GM21447 (cell line): ENCODE data around the gene DLL3.

ENCODE experiments used
- ATAC-seq: cut with Tn5 transposase; IDR thresholded peaks from one replicate; pipeline ENCODE4 v1.9.1; 2021; ENCODE audit not compliant: unreplicated experiment

Gene DLL3

DNA sequence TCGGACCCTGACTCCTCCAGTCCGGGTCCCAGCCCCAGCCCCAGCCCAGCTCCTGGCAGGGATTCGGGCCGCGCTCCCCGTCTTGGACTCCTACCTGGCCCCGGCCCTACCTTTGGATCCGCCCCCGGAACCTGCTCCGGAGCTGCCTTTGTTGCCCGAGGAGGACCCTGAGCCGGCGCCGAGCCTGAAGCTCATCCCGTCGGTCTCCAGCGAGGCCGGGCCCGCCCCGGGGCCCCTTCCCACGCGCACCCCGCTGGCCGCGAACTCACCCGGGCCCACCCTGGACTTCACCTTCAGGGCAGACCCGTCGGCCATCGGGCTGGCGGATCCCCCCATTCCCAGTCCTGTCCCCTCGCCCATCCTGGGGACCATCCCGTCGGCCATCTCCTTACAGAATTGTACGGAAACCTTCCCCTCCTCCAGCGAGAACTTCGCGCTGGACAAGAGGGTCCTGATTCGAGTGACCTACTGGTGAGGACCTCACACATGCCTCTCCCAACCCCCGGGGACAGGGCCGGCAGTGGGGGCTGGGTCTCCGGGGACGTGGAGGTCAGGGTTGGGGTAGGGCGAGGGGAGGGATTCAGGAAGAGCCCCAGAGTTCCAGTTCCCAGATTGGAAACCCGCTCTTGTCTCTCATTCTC, 16.9 kb downstream of the DLL3 start:
- ATAC-seq, result no peak

DNA sequence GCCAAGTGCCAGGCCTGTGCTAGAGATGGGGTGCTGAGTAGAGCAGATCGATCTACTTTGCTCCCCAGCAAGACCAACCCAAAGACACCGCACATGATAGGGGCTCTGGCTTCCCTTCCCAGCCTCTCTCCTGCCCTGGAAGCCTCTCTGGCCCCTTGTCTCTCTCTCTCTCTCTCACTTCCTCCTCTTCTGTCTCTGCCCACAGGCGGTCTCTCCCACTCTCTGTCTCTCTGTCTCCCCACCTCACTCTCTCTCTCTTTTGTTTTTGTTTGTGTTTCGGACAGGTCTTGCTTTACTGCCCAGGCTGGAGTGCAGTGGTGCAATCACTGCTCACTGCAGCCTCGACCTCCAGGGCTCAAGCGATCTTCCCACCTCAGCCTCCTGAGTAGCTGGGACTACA, 17.5 kb downstream of the DLL3 start:
- no peak for ATAC-seq

DNA sequence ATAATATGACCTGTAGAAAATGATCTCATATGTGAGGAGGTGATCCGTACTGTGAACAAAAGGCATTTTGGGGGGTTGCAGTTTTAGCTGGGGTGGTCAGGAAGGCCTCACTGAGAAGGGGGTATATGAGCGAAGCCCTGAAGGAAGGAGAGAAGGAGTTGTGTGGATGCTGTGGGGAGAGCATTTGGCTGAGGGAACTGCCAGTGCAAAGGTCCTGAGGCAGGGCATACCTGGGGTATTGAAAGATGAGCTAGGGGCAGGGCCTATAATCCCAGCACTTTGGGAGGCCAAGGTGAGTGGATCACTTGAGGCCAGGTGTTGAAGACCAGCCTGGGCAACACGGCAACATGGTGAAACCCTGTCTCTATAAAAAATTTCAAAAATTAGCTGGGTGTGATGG, 18.7 kb downstream of the DLL3 start:
- ATAC-seq, result no peak

DNA sequence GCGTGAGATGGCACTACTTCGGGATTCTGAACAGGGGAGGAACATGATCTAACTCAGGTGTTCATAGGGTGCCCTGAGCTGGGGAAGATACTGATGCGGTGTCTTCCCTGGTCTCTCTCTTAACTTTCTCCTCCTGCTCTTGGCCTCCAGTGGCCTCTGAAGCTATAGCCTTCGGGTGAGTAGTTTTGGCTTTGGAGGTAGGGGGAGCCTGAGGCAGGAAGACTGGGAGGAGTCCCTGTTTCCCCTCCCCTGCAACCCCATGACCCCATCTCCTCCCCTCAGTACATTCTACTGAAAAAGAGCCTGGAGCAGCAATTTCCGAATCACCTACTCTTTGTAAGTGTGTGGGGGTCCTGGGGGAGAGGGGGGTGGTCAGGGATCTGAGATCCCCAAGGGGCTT, 19.7 kb downstream of the DLL3 start:
- no peak for ATAC-seq

GRCh38 chr19:39518975-39519374, 20.2 kb downstream of the DLL3 start:
- no peak for ATAC-seq

DNA sequence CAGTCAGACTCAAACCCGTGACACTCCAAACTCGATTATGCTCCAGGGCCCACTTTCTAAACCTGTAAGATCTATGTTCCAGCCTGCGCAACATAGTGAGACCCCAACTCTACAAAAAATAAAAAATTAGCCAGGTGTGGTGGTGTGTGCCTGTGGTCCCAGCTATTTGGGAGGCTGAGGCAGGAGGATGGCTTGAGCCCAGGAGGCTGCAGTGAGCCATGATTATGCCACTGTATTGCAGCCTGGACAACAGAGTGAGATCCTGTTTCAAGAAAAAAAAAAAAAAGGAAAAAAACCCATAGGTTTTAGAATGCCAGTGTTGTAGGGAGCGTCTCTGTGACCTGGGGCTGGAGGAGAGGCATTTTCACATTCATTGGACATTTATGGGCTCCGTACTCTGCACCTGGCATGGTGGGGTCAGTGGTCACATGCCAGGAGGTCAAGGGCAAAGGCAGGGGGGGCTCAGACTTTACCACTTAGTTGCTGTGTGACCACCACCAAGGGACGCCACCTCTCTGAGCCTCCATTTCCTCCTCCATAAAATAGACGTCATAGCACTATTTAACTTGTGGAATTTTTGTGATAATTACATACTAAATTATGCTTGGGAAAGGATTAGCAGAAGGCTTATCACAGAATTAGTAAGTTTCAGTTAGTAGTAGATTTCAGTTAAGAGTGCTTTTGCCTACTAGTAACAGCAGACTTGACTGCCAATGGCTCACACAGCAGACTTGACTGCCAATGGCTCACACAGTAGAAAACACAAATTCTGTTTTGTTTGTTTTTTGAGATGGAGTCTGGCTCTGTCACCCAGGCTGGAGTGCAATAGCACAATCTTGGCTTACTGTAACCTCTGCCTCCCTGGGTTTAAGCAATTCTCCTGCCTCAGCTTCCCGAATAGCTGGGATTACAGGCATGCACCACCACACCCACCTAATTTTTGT, 22.1 kb downstream of the DLL3 start:
- no peak for ATAC-seq

GRCh38 chr19:39524495-39524894, 25.7 kb downstream of the DLL3 start:
- no peak for ATAC-seq

GRCh38 chr19:39525205-39525604, 26.5 kb downstream of the DLL3 start:
- no peak for ATAC-seq

GRCh38 chr19:39531834-39532232, 33.1 kb downstream of the DLL3 start:
- no peak for ATAC-seq

GRCh38 chr19:39532233-39533002, 33.7 kb downstream of the DLL3 start, which contains the start of gene EID2B:
Gene EID2B (minus strand): TSS chr19:39532852. CDS start chr19:39532802, 50 bp downstream.
- ATAC-seq, result peak; percentile 80

DNA sequence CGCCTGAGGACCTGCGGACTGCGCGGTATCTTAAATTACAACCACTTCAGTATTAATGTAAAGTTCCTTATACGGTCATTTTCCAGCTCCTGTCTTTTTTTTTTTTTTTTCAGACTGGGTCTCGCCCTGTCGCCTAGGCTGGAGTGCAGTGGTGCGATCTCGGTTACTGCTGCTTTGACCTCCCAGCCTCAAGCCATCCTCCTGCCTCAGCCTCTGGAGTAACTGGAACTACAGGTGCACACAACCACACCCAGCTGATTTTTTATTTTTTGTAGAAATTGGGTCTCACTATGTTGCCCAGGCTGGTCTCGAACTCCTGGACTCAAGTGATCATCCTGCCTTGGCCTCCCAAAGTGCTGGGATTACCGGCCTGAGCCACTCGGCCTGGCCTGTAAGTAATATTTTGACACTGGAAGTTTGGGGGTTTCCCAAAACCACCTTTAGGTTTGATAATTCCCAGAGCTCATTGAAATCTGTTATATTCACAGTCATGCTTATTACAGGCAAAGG, 34.3 kb downstream of the DLL3 start:
- ATAC-seq, result no peak

DNA sequence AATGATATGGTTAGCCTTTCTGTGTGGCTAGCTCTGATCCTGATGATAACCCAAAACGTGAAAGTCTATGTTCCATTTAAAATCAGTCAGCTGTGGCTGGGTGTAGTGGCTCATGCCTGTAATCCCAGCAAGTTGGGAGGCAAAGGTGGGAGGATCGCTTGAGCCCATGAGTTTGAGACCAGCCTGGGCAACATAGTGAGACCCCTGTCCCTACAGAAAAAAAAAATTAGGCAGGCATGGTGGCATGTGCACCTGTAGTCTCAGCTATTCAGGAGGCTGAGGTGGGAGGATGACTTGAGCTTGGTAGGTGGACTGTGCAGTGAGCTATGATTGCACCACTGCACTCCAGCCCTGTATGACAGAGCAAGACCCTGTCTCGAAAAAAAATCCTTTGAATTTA, 35.0 kb downstream of the DLL3 start:
- no peak for ATAC-seq

DNA sequence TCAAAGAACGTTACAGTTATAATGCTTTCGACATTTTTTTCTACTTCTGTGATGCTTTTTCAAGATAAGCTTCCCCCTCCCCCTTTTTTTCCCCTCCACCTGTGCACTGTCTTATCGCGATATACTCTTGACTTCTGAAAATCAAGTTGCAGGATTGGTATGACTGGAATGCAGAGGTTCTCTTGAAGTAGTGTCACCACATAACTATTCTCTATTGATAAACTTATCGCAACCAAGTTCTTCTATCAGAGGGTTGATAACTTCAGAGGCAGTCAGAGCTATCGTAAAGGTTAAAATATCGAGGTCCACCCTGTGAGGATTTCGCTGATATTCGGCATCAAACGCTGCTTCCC, 40.4 kb downstream of the DLL3 start:
- ATAC-seq, result no peak

- peak; percentile 78 for ATAC-seq
Measured at GRCh38 chr19:39539518-39540332, 41.0 kb downstream of the DLL3 start, which contains the start of gene EID2. Gene EID2 (minus strand): TSS chr19:39540161. CDS start chr19:39540079, 82 bp downstream.

DNA sequence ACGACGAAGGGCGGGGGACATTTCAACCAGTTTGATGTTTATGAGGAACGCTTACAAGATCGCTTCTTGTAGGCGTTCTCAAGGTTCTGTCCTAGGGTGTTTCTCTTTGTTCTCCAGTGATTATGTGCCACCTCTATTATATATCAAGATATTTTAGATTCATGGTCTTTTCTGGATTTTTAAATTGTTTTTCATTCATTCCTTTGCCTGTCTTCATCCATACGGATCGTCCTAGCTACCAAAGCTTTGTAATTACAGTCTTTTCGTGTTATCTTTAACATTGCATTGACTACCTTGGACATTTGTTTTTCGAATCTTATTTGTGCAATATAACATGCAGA, 41.6 kb downstream of the DLL3 start:
- ATAC-seq, result no peak

GRCh38 chr19:39542206-39542605, 43.5 kb downstream of the DLL3 start:
- ATAC-seq, result no peak

DNA sequence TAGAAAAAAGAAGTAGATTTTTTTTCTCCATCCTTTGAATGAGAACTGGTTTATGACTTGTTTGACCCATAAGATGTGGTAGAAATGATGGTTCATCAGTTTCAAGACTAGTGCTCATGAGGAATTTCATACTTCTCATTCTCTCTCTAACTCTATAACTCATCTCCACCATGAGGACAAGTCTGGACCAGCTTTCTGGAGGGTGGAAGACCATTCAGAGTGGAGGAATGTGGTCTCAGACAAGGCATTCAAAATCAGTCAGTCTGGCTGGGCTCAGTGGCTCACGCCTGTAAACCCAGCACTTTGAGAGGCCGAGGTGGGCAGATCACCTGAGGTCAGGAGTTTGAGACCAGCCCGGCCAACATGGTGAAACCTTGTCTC, 44.7 kb downstream of the DLL3 start:
- ATAC-seq, result no peak

- no peak for ATAC-seq
Measured at GRCh38 chr19:39544226-39544903, 45.6 kb downstream of the DLL3 start.

- no peak for ATAC-seq
Measured at GRCh38 chr19:39544911-39545310, 46.2 kb downstream of the DLL3 start.

- no peak for ATAC-seq
Measured at GRCh38 chr19:39546599-39546998, 47.9 kb downstream of the DLL3 start.
